ENCODE measurements around the gene RPRD1A. TPM values are rescaled to one million over a fixed set of nuclear protein-coding genes. Genes with fewer than 3 reads are reported as not detected.

The RPRD1A gene
- total RNA-seq, 1 donor from 2014 or later = 198 TPM

GRCh38 chr18:35949903-35950627 is 117.3 kb downstream of the RPRD1A start:
- TF ChIP-seq EZH2 (IDR thresholded peaks at IDR 0.05) (peak; percentile 51), EZH2phosphoT487 (IDR thresholded peaks at IDR 0.05) (peak; percentile 51)
- TF ChIP-seq, protein P1, sequence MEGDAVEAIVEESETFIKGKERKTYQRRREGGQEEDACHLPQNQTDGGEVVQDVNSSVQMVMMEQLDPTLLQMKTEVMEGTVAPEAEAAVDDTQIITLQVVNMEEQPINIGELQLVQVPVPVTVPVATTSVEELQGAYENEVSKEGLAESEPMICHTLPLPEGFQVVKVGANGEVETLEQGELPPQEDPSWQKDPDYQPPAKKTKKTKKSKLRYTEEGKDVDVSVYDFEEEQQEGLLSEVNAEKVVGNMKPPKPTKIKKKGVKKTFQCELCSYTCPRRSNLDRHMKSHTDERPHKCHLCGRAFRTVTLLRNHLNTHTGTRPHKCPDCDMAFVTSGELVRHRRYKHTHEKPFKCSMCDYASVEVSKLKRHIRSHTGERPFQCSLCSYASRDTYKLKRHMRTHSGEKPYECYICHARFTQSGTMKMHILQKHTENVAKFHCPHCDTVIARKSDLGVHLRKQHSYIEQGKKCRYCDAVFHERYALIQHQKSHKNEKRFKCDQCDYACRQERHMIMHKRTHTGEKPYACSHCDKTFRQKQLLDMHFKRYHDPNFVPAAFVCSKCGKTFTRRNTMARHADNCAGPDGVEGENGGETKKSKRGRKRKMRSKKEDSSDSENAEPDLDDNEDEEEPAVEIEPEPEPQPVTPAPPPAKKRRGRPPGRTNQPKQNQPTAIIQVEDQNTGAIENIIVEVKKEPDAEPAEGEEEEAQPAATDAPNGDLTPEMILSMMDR (IDR thresholded peaks at IDR 0.05) = peak; percentile 94
- H3K79me2 ChIP-seq (ENCODE audit: low read depth) = no peaks in the 10 kb centered on the region
- no peaks in the 10 kb centered on the region for H4K20me1 ChIP-seq (ENCODE audit: low read depth)
- no peak overlapping the region for H3K9ac ChIP-seq
- H3K36me3 ChIP-seq = no peaks in the 10 kb centered on the region
- H3K27ac Mint-ChIP-seq = no peak overlapping the region
- peak overlapping the region; percentile 87 for H3K4me3 Mint-ChIP-seq
- H3K9me3 ChIP-seq (ENCODE audit: low read depth) = no peaks in the 10 kb centered on the region
- H3K4me2 ChIP-seq = peak overlapping the region; percentile 87
- DNase-seq (ENCODE audit: low spot score) = peak; percentile 90
- no peaks in the 10 kb centered on the region for H3K4me1 ChIP-seq
- H3K27me3 ChIP-seq = peaks cover 17% of the 10 kb centered on the region
- H3F3A ChIP-seq (ENCODE audit: low read depth) = no peaks in the 10 kb centered on the region
- peak overlapping the region; percentile 93 for H2AFZ ChIP-seq (replicated peaks)
- H3K9me3 Mint-ChIP-seq = no peaks in the 10 kb centered on the region
- peak overlapping the region; percentile 71 for H3K4me3 ChIP-seq
- H3K36me3 Mint-ChIP-seq = no peaks in the 10 kb centered on the region
- H3K27me3 Mint-ChIP-seq (ENCODE audit: insufficient read depth, low read depth) = peaks cover 11% of the 10 kb centered on the region
- no peak overlapping the region for H3K27ac ChIP-seq
- no peaks in the 10 kb centered on the region for H3K4me1 Mint-ChIP-seq

GRCh38 chr18:35949090-35949489 is 118.3 kb downstream of the RPRD1A start:
- Histone ChIP-seq H3K4me3 (no peak overlapping the region), H3K4me1 (no peaks in the 10 kb centered on the region), H3F3A (ENCODE audit: low read depth) (no peaks in the 10 kb centered on the region), H3K9ac (no peak overlapping the region), H2AFZ (replicated peaks) (no peak overlapping the region), H3K79me2 (ENCODE audit: low read depth) (no peaks in the 10 kb centered on the region), H4K20me1 (ENCODE audit: low read depth) (no peaks in the 10 kb centered on the region), H3K27ac (no peak overlapping the region), H3K36me3 (no peaks in the 10 kb centered on the region), H3K27me3 (peaks cover 17% of the 10 kb centered on the region), H3K9me3 (ENCODE audit: low read depth) (no peaks in the 10 kb centered on the region), H3K4me2 (no peak overlapping the region)
- no peaks in the 10 kb centered on the region for H3K36me3 Mint-ChIP-seq
- no peaks in the 10 kb centered on the region for H3K9me3 Mint-ChIP-seq
- peaks cover 11% of the 10 kb centered on the region for H3K27me3 Mint-ChIP-seq (ENCODE audit: insufficient read depth, low read depth)
- H3K4me3 Mint-ChIP-seq = peak overlapping the region; percentile 82
- no peaks in the 10 kb centered on the region for H3K4me1 Mint-ChIP-seq
- no peak overlapping the region for H3K27ac Mint-ChIP-seq
- no peak for TF ChIP-seq EZH2 (IDR thresholded peaks at IDR 0.05)
- TF ChIP-seq EZH2phosphoT487 (IDR thresholded peaks at IDR 0.05) = no peak
- TF ChIP-seq, protein P1 (IDR thresholded peaks at IDR 0.05) = no peak
- no peak for DNase-seq (ENCODE audit: low spot score)

GRCh38 chr18:35948080-35948479 is 119.3 kb downstream of the RPRD1A start:
- peaks cover 11% of the 10 kb centered on the region for H3K27me3 Mint-ChIP-seq (ENCODE audit: insufficient read depth, low read depth)
- no peak overlapping the region for H3K4me3 ChIP-seq
- TF ChIP-seq EZH2phosphoT487 (IDR thresholded peaks at IDR 0.05) = no peak
- TF ChIP-seq EZH2 (IDR thresholded peaks at IDR 0.05) = no peak
- TF ChIP-seq, protein P1 (IDR thresholded peaks at IDR 0.05) = no peak
- no peaks in the 10 kb centered on the region for H4K20me1 ChIP-seq (ENCODE audit: low read depth)
- H3K4me3 Mint-ChIP-seq = no peak overlapping the region
- H3K27ac ChIP-seq = no peak overlapping the region
- no peak overlapping the region for H2AFZ ChIP-seq (replicated peaks)
- no peaks in the 10 kb centered on the region for H3K79me2 ChIP-seq (ENCODE audit: low read depth)
- DNase-seq (ENCODE audit: low spot score) = no peak
- H3K36me3 Mint-ChIP-seq = no peaks in the 10 kb centered on the region
- no peaks in the 10 kb centered on the region for H3K9me3 ChIP-seq (ENCODE audit: low read depth)
- H3K27me3 ChIP-seq = peaks cover 17% of the 10 kb centered on the region
- H3F3A ChIP-seq (ENCODE audit: low read depth) = no peaks in the 10 kb centered on the region
- no peaks in the 10 kb centered on the region for H3K9me3 Mint-ChIP-seq
- no peak overlapping the region for H3K27ac Mint-ChIP-seq
- no peak overlapping the region for H3K9ac ChIP-seq
- no peaks in the 10 kb centered on the region for H3K4me1 Mint-ChIP-seq
- no peaks in the 10 kb centered on the region for H3K4me1 ChIP-seq
- H3K4me2 ChIP-seq = no peak overlapping the region
- H3K36me3 ChIP-seq = no peaks in the 10 kb centered on the region

All from neural progenitor cell (in vitro differentiated cells).